Stimulated activated CD8-positive, alpha-beta memory T cell treated with anti-CD3 and anti-CD28 coated beads, Interleukin-15, amount 100 ng/mL, for 4 hours (primary cell): ENCODE results near the gene PGAP3.

Experiments used
- DNase-seq, 2 donors: peaks; one replicate each; pipeline ENCODE4 v3.0.0-alpha.2; 2020; ENCODE audit warnings: low read depth in 2 of 2

The PGAP3 gene

GRCh38 chr17:39659279-39660010 lies 28.4 kb downstream of the PGAP3 start:
- DNase-seq, result no peak

DNA sequence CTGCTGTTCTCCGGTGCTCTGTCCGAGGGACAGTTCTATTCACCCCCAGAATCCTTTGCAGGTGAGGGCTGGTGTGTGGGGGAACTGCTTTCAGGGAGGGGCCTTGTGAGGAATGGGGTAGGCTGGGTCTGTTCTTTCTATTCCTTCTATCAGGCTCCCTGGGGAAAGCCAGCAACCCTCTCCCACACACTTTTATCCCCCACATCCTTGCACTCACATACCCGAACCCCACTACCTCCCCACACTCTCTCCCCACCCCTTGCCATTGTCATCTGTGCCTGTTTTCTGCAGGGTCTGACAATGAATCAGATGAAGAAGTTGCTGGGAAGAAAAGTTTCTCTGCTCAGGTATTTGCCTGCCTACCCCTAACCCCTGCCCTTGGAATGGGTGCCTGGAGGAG lies 29.1 kb downstream of the PGAP3 start:
- no peak for DNase-seq

DNA sequence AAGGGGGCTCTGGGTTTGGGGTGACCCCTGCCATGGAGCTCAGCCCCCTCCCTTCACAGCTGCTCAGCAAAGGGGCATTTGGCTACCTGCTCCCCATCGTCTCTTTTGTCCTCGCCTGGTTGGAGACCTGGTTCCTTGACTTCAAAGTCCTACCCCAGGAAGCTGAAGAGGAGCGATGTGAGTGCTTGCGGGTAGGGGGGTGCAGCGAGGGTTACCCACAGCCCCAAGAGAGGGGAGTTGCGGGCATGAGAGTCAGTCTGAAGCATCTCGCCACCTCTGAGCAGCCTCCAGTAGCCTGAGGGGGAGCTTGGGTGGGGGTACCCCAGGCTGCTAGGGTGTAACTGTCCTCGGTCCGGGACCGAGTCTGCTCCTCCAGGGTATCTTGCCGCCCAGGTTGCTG lies 29.5 kb downstream of the PGAP3 start:
- DNase-seq, result no peak

GRCh38 chr17:39655105-39655504 lies 32.8 kb downstream of the PGAP3 start:
- DNase-seq, result no peak

DNA sequence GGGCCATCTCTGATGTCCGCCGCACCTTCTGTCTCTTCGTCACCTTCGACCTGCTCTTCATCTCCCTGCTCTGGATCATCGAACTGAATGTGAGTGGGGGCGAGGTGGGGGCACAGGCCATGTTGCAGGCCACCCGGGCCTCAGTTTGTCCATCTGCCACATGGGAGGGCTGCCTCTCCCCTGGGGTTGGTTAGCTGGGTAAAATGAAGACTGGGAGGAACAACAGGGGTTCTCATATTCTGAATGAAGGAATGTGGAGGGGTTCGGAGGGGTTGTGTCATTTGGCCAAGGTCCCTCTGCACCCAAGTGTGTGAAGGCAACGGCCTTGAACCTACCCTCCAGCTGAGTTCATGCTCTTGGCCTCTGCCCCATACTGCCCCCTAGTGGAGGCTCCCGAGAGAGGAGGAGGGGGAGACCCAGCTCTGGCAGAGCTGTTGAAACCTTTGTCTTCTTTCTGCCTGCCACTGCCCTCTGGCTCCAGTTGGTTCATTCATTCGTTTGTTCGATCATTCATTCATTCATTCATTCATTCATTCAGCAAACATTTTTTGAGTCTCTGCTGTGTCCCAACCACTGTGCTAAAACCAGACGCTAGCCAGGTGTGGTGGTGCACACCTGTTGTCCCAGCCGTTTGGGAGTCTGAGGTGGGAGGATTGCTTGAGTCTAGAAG lies 34.1 kb downstream of the PGAP3 start:
- DNase-seq, result peak; percentile 28 to 60

- DNase-seq, result no peak
Observed at GRCh38 chr17:39653316-39653661, 34.6 kb downstream of the PGAP3 start.

- no peak for DNase-seq
Observed at GRCh38 chr17:39652587-39653315, 35.1 kb downstream of the PGAP3 start.

DNA sequence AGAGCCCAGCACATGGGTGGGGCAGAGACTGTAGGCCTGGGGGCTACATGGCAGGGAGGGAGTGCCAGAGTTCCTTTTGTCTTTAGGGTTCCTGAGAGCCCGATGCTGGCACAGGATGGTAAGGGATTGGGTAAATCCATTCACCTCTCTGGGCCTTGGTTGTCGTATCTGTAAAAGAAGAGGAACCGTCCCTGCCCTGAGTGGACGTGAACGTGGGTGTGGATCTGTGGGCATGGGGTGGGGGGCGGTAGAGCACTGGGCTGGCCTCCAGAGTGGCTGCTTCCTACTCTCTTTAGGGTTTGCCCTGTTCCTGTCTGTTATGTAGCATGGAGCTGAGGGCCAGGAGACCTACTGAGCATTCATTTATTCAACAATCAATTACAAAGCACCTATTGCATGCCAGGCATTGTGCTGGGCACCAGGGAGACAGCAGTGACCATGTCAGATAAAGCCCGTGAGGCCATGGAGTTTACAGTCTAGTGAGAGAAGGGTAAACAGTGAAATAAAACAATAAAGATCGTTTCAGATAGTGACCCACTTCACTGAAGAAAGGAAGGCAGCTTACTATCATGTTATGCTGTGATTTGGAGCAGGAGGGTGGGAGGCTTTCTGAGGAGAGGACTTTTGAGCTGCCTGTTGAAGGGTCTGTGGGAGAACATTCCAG lies 35.8 kb downstream of the PGAP3 start:
- no peak for DNase-seq

DNA sequence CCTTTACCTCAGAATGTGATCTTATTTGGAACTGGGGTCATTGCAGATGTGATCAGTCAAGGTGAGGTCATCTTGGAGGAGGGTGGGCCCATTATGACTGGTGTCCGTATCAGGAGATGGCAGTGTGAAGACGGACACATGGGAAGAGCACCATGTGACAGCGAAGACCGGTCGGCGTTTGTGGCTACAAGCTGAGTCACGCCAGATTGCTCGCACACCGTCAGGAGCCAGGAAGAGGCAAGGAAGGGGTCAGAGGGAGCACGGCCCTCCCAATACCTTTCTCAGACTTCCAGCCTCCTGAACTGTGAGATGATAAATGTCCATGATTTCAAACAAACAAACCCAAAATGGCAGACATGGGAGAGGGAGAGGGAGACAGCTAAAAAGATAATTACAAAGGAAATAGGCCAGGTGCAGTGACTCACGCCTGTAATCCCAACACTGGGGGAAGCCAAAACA lies 37.7 kb downstream of the PGAP3 start:
- DNase-seq, result no peak

- no peak for DNase-seq
Observed at GRCh38 chr17:39648616-39649366, 39.1 kb downstream of the PGAP3 start.

DNA sequence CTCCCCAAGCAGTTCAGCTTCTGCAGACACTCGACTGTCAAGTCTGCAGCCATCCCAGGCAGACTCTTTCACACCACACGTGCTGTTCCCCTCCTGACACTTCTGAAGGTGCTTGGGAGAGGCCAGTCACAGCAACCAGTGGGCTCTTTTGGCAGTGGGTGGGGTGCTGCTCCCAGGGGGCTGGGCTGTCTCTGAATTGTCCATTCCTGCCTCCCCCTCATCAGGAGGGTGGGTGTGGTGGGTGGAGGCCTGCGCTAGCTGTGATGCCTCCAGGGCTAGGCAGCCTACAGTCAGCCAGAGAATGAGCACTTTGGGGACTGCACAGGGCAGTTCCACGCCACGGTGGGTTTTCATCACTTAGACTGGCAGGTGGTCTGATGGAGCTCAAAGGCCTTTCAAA lies 40.6 kb downstream of the PGAP3 start:
- DNase-seq, result no peak

- no peak for DNase-seq
Observed at GRCh38 chr17:39643271-39643670, 44.6 kb downstream of the PGAP3 start.

DNA sequence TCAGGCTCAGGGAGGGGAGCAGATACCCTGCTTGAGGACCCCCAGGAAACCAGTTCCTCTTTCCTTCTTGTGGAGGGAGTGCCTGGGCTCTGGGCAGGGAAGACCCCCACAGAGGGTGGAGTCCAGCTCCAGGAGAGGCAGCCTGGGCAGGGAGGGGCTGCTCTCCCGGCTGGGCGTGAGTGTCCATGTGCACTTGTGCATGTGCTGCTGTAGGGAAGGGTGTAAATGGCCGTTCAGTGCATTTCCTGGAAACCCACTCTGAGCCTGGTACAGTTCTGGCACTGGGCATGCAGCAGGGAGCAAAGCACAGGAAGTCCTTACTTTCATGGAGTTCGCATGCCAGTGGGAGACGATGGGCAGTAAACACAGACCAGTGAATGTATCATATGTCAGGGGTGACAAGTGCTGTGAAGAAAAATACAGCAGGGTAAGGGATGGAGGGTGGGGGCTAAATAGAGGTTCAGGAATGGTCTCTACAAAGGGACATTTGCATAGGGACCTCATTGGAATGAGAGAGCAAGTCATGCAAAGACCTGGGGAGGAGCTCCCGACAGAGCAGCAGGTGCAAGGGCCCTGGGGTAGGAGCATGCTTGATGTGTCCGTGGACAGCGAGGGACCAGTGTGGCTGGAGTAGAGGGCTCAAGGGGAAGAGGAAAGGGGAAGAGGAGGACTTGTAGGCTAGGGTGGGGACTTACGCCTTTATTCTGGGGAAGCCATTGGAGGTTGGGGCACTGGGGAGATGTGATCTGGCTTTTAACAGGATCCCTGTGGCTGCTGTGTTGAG lies 45.4 kb downstream of the PGAP3 start:
- no peak for DNase-seq

DNA sequence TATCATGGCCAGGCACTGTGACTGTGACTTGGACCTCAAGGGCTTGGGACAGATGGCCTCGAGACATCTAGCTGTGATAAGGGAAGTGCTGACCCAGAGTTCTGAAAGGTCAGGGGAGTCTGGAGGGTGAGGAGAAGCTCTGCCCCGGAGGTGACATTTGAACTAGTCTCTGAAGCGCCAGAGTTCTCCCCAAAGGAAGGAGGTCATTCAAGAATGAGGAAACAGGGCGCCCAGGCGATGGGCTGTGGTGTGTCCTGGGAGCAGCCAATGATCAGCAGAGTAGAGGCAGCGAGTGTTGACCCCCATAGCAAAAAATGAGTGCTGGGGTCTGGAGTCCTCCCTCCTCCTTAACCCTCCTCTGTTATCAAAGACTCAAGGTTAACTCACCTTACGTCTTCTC lies 46.0 kb downstream of the PGAP3 start:
- DNase-seq, result no peak

- no peak for DNase-seq
Observed at GRCh38 chr17:39641097-39641496, 46.8 kb downstream of the PGAP3 start.

- no peak for DNase-seq
Observed at GRCh38 chr17:39640591-39641031, 47.2 kb downstream of the PGAP3 start.

DNA sequence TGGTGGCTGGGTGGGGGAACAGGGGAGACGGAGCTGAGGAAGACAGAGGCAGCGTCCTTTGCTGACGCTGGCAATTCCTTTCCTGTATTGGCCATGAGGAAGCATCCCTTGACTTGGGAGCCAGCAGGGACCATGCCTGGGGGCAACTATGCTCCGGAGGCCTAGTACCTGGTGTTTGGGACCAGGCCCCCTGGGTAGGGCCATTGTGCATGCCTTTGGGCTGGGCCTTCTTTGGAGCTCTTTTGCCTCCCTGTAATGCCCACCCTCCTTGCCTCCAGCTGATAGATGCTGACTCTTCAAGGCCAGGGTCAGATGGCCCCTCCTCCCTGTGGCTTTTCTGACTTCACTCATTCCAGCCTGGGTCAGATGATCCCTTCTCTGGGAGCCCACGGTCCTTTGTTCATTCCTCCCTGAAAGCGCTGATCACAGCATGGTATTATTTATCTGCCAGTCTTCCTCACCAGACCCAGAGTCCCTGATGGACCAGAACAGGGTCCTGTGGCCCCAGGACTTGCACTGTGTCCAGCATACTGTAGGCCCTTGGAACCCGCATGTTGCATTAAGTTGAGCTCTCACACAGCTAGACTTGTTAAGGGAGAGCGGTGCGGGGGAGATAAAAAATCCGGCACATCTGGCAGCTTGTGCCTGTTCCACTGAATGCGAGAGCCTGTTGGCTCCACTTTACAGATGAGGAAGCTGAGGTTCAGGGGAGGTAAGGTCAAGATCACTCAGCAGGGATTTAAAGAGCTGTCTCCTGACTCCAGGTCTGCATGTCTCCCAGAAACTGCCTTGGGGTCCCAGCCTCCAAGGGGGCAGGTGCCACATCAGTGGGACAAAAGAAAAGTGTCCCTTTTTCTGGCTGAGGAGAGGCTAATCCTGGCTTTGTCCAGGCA lies 48.0 kb downstream of the PGAP3 start:
- DNase-seq, result no peak

DNA sequence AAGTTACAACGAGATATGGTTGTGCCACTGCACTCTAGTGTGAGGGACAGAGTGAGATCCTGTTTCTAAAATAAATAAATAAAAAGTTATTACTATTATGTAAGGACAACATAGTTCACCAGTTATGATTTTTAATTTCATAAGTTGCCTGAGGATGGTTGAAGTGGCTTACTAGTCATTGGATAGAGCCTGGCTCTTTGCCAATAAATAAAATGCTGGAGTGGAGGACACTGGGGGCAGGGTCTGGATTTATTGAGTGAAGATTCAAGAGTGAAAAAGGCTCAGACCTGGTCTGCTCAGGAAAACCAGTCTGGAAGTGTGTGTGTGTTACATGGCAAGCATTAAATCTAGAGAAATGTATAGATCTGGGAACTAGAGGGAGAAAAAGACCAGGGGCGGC lies 48.8 kb downstream of the PGAP3 start:
- no peak for DNase-seq

DNA sequence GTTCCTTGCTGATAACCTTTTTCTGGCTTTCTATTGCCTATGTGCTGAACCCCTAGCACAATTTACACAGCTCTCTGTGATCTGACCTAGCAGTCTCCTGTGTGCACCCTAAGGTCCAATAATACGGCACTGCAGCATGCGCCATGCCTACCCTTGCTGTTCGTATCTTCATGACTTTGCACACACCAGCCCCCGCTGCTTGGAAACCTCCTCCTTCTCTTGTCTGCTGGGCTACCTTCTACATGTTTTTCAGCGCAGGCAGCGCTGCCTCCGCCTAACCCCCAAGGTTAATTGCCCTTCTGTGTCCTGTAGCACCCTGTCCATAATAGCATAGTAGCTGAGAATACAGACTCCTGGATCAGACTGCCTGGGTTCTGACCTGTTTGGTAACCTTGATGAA lies 49.5 kb downstream of the PGAP3 start:
- DNase-seq, result no peak
